GM23338 (cell line): ENCODE measurements around the gene SLCO3A1. TPM values are rescaled to one million over a fixed set of nuclear protein-coding genes. Genes with fewer than 3 reads are reported as not detected.

Source experiments
- ATAC-seq: fragments of 200-7000 bp; cut with Tn5 transposase; 3 replicates; pipeline ENCODE4 v1.9.1; 2020
- DNase-seq: peaks from one replicate; pipeline ENCODE4 v3.0.0-alpha.2; 2015; ENCODE audit warnings: low spot score
- H2AFZ ChIP-seq: fragments of 200-600 bp; sonication (generic); 2 replicates; pipeline ENCODE4 v1.8.0; 2016; ENCODE audit warnings: antibody characterized with exemption, mild to moderate bottlenecking, moderate library complexity
- H3F3A ChIP-seq: fragments of 200-600 bp; sonication (generic); replicated peaks from 2 replicates; pipeline ENCODE4 v1.8.0; 2017; ENCODE audit warnings: antibody characterized with exemption, mixed run types, low read depth
- H3K27ac ChIP-seq: fragments of 200-600 bp; sonication (generic); 2 replicates; pipeline ENCODE4 v1.6.1; 2016; ENCODE audit warnings: low read depth
- H3K27me3 ChIP-seq: fragments of 200-600 bp; sonication (generic); 2 replicates; pipeline ENCODE4 v1.8.0; 2016; ENCODE audit warnings: mild to moderate bottlenecking, mixed run types, moderate library complexity; ENCODE audit not compliant: insufficient read depth
- H3K36me3 ChIP-seq: fragments of 200-600 bp; sonication (generic); 2 replicates; pipeline ENCODE4 v1.8.0; 2016; ENCODE audit warnings: mild to moderate bottlenecking; ENCODE audit not compliant: insufficient read depth
- H3K4me1 ChIP-seq: fragments of 200-600 bp; sonication (generic); 2 replicates; pipeline ENCODE4 v1.8.0; 2016; ENCODE audit warnings: mild to moderate bottlenecking, moderate library complexity; ENCODE audit not compliant: insufficient read depth
- H3K4me2 ChIP-seq: fragments of 200-600 bp; sonication (generic); 2 replicates; pipeline ENCODE4 v1.7.1; 2017; ENCODE audit warnings: mixed run types
- H3K4me3 ChIP-seq: fragments of 200-600 bp; sonication (generic); 2 replicates; pipeline ENCODE4 v1.6.1; 2016; ENCODE audit warnings: mixed run types
- H3K79me2 ChIP-seq: fragments of 200-600 bp; sonication (generic); replicated peaks from 2 replicates; pipeline ENCODE4 v1.8.0; 2017; ENCODE audit warnings: mild to moderate bottlenecking; ENCODE audit not compliant: insufficient read depth
- H3K9me2 ChIP-seq: fragments of 200-600 bp; sonication (generic); 2 replicates; pipeline ENCODE4 v1.8.0; 2017; ENCODE audit not compliant: insufficient read depth
- H4K20me1 ChIP-seq: fragments of 200-600 bp; sonication (generic); replicated peaks from 2 replicates; pipeline ENCODE4 v1.8.0; 2017; ENCODE audit warnings: mild to moderate bottlenecking; ENCODE audit not compliant: insufficient read depth
- H3K27ac Mint-ChIP-seq: 2 replicates; pipeline ENCODE4 v1.8.0; 2020; ENCODE audit warnings: inconsistent platforms, mild to moderate bottlenecking, moderate library complexity, mixed read lengths
- H3K27me3 Mint-ChIP-seq: 3 replicates; pipeline ENCODE4 v1.8.0; 2022; ENCODE audit warnings: low read depth, mild to moderate bottlenecking, moderate library complexity, mixed read lengths, inconsistent platforms; ENCODE audit not compliant: insufficient read depth, poor library complexity
- H3K36me3 Mint-ChIP-seq: 3 replicates; pipeline ENCODE4 v1.8.0; 2021; ENCODE audit warnings: low read depth, mild to moderate bottlenecking, inconsistent platforms, moderate library complexity, mixed read lengths
- H3K4me1 Mint-ChIP-seq: 3 replicates; pipeline ENCODE4 v1.8.0; 2020; ENCODE audit warnings: mild to moderate bottlenecking, inconsistent platforms, mixed read lengths
- H3K4me3 Mint-ChIP-seq: 3 replicates; pipeline ENCODE4 v1.8.0; 2021; ENCODE audit warnings: moderate library complexity, mild to moderate bottlenecking, inconsistent platforms, mixed read lengths
- H3K9me3 Mint-ChIP-seq: 3 replicates; pipeline ENCODE4 v1.8.0; 2020; ENCODE audit warnings: moderate library complexity, mild to moderate bottlenecking, inconsistent platforms, mixed read lengths
- EZH2 ChIP-seq: fragments of 200-600 bp; sonication (generic); IDR thresholded peaks from one replicate; pipeline ENCODE4 v1.8.0; 2017; ENCODE audit warnings: antibody characterized with exemption, mild to moderate bottlenecking, low read depth; ENCODE audit not compliant: unreplicated experiment
- EZH2phosphoT487 ChIP-seq: fragments of 200-600 bp; sonication (generic); IDR thresholded peaks from one replicate; pipeline ENCODE4 v1.8.1; 2018; ENCODE audit warnings: antibody characterized with exemption; ENCODE audit not compliant: unreplicated experiment
- JUNB ChIP-seq: IDR thresholded peaks from one replicate; pipeline ENCODE4 v1.6.1; 2016; ENCODE audit warnings: antibody characterized with exemption; ENCODE audit not compliant: unreplicated experiment
- NANOG ChIP-seq: IDR thresholded peaks from 2 replicates; pipeline ENCODE4 v1.6.1; 2016; ENCODE audit warnings: antibody characterized with exemption, borderline replicate concordance
- POLR2AphosphoS5 ChIP-seq: IDR thresholded peaks from 2 replicates; pipeline ENCODE4 v1.6.1; 2016; ENCODE audit warnings: antibody characterized with exemption, low read depth
- STAT1 ChIP-seq: IDR thresholded peaks from one replicate; pipeline ENCODE4 v1.6.1; 2016; ENCODE audit warnings: antibody characterized with exemption; ENCODE audit not compliant: unreplicated experiment
- ZNF114 ChIP-seq: fragments of 250-450 bp; sonication (Bioruptor Pico); IDR thresholded peaks from 2 replicates; pipeline ENCODE4 v1.5.0; 2020; ENCODE audit warnings: mild to moderate bottlenecking, moderate library complexity
- ZNF331 ChIP-seq: fragments of 250-450 bp; sonication (Bioruptor Pico); IDR thresholded peaks from 2 replicates; pipeline ENCODE4 v1.5.0; 2020; ENCODE audit warnings: low read depth, mild to moderate bottlenecking, moderate library complexity
- polyA plus RNA-seq: library from polyadenylated mRNA; unstranded; fragments of >200 nt; fragmentation: Nextera tagmentation; extraction: Ambion mirVana; gene quantifications from 2 replicates; pipeline ENCODE4 v1.2.1, GENCODE V29; 2016
- total RNA-seq: library from RNA; depleted of rRNA; stranded (reverse); fragments of >200 nt; shearing (Covaris generic); gene quantifications from 2 replicates; pipeline ENCODE4 v1.2.3, GENCODE V29; 2014
- TF ChIP-seq, protein P1 (sequence below), 2 experiments: fragments of 200-600 bp in 1 of 2; sonication (generic) in 1 of 2; conservative IDR thresholded peaks; 2 replicates each; pipeline versions ENCODE4 v1.5.1 to v1.6.1; 2016 to 2017; ENCODE audit warnings: antibody characterized with exemption in 2 of 2, low read depth in 2 of 2, mild to moderate bottlenecking in 2 of 2, moderate library complexity in 1 of 2
- TF ChIP-seq, protein P2 (sequence below): IDR thresholded peaks from one replicate; pipeline ENCODE4 v1.6.1; 2018; ENCODE audit warnings: antibody characterized with exemption; ENCODE audit not compliant: unreplicated experiment

SLCO3A1 gene
- total and polyA plus RNA-seq, 2 experiments from 2014 or later = 7.3 to 9.4 TPM

DNA sequence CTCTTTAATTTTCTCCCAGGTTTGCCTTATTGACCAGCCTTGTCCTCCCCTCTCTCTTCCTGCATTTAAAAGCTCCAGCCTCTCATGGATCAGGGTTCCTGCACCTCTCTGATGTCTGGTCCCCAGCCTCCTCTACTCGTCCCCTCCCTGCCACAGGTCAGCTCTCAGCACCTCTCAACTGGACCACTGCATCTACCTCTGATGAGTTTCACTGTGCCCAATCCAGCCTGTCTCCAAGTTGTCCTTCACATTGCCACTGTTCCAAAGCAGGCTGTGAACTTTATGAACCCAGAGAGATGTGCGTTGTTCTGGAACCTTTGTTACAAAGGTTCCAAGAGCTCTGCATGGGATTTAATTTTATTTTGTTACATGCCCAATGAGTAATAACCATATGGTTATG lies 76.6 kb downstream of the SLCO3A1 start:
- peaks cover 4% of the 10 kb centered on the region for H3K27me3 Mint-ChIP-seq
- H3K9me3 Mint-ChIP-seq = peaks cover 10% of the 10 kb centered on the region; the same call in 1 of the 3 replicates
- H2AFZ ChIP-seq = no peak overlapping the region
- H4K20me1 ChIP-seq = no peaks in the 10 kb centered on the region
- no peak for ATAC-seq
- H3K36me3 Mint-ChIP-seq = peaks cover 4% of the 10 kb centered on the region; the same call in 1 of the 3 replicates
- H3F3A ChIP-seq = no peaks in the 10 kb centered on the region
- peaks cover 48% of the 10 kb centered on the region for H3K4me1 Mint-ChIP-seq
- H3K4me1 ChIP-seq = peaks cover 42% of the 10 kb centered on the region
- DNase-seq = no peak
- peaks cover 14% of the 10 kb centered on the region; the same call in 1 of the 2 replicates for H3K9me2 ChIP-seq
- no peak overlapping the region for H3K4me2 ChIP-seq
- no peak overlapping the region for H3K27ac Mint-ChIP-seq
- H3K27ac ChIP-seq = no peak overlapping the region
- H3K4me3 Mint-ChIP-seq = no peak overlapping the region
- H3K4me3 ChIP-seq = no peak overlapping the region
- H3K27me3 ChIP-seq = no peaks in the 10 kb centered on the region
- no peaks in the 10 kb centered on the region for H3K36me3 ChIP-seq
- no peak for TF ChIP-seq POLR2AphosphoS5
- no peak for TF ChIP-seq ZNF331 (CRISPR knock-in tag)
- TF ChIP-seq EZH2 = no peak
- TF ChIP-seq JUNB = no peak
- TF ChIP-seq, protein P1, sequence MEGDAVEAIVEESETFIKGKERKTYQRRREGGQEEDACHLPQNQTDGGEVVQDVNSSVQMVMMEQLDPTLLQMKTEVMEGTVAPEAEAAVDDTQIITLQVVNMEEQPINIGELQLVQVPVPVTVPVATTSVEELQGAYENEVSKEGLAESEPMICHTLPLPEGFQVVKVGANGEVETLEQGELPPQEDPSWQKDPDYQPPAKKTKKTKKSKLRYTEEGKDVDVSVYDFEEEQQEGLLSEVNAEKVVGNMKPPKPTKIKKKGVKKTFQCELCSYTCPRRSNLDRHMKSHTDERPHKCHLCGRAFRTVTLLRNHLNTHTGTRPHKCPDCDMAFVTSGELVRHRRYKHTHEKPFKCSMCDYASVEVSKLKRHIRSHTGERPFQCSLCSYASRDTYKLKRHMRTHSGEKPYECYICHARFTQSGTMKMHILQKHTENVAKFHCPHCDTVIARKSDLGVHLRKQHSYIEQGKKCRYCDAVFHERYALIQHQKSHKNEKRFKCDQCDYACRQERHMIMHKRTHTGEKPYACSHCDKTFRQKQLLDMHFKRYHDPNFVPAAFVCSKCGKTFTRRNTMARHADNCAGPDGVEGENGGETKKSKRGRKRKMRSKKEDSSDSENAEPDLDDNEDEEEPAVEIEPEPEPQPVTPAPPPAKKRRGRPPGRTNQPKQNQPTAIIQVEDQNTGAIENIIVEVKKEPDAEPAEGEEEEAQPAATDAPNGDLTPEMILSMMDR (conservative IDR thresholded peaks at IDR 0.05; ENCODE audit: low read depth in 2 of 2) = no peak
- TF ChIP-seq STAT1 = no peak
- TF ChIP-seq, protein P2, sequence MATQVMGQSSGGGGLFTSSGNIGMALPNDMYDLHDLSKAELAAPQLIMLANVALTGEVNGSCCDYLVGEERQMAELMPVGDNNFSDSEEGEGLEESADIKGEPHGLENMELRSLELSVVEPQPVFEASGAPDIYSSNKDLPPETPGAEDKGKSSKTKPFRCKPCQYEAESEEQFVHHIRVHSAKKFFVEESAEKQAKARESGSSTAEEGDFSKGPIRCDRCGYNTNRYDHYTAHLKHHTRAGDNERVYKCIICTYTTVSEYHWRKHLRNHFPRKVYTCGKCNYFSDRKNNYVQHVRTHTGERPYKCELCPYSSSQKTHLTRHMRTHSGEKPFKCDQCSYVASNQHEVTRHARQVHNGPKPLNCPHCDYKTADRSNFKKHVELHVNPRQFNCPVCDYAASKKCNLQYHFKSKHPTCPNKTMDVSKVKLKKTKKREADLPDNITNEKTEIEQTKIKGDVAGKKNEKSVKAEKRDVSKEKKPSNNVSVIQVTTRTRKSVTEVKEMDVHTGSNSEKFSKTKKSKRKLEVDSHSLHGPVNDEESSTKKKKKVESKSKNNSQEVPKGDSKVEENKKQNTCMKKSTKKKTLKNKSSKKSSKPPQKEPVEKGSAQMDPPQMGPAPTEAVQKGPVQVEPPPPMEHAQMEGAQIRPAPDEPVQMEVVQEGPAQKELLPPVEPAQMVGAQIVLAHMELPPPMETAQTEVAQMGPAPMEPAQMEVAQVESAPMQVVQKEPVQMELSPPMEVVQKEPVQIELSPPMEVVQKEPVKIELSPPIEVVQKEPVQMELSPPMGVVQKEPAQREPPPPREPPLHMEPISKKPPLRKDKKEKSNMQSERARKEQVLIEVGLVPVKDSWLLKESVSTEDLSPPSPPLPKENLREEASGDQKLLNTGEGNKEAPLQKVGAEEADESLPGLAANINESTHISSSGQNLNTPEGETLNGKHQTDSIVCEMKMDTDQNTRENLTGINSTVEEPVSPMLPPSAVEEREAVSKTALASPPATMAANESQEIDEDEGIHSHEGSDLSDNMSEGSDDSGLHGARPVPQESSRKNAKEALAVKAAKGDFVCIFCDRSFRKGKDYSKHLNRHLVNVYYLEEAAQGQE = no peak
- TF ChIP-seq EZH2phosphoT487 = no peak
- no peak for TF ChIP-seq NANOG
- H3K79me2 ChIP-seq = peaks cover 34% of the 10 kb centered on the region

DNA sequence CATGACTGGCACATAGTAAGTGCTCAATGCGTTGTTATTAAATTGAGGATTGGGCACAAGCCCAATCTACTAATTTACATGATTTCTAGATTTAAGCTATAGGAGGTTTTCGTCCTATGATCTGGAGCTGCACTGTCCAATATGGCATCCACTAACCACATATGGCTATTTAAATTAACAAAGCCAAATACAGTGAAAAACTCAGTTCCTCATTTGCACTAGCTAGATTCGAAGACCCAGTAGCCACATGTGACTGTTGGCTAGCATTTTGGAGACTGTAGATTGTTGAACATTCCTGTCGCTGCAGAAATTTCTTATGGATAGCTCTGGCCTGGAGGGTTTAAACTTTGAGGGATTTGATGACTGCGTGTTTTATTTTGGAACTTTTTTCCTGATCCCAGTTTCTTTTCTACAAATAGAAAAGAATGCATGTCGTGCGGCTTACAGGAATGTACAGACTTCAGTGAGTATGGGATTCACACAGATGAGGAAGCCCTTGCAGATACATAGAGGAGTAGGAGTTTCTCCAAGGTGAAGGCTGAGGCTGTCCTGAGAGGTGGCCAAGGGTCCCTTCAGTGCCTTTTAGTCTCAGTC lies 82.8 kb downstream of the SLCO3A1 start:
- no peaks in the 10 kb centered on the region for H4K20me1 ChIP-seq
- no peak overlapping the region for H3K4me3 ChIP-seq
- H3K27ac ChIP-seq = no peak overlapping the region
- DNase-seq (no peak), ATAC-seq (no peak)
- H3K27ac Mint-ChIP-seq = no peak overlapping the region
- peaks cover 5% of the 10 kb centered on the region; the same call in 1 of the 2 replicates for H3K9me2 ChIP-seq
- peaks cover 8% of the 10 kb centered on the region for H3K27me3 Mint-ChIP-seq
- H3K9me3 Mint-ChIP-seq = peaks cover 10% of the 10 kb centered on the region; the same call in 1 of the 3 replicates
- H3K79me2 ChIP-seq = peaks cover 40% of the 10 kb centered on the region
- H3K36me3 Mint-ChIP-seq = peaks cover 4% of the 10 kb centered on the region; the same call in 1 of the 3 replicates
- H3K4me3 Mint-ChIP-seq = no peak overlapping the region
- H3K4me1 ChIP-seq = peaks cover 28% of the 10 kb centered on the region
- no peak overlapping the region for H2AFZ ChIP-seq
- peaks cover 37% of the 10 kb centered on the region for H3K4me1 Mint-ChIP-seq
- H3K36me3 ChIP-seq = no peaks in the 10 kb centered on the region
- H3F3A ChIP-seq = no peaks in the 10 kb centered on the region
- H3K4me2 ChIP-seq = no peak overlapping the region
- no peaks in the 10 kb centered on the region for H3K27me3 ChIP-seq
- TF ChIP-seq POLR2AphosphoS5 (no peak), STAT1 (no peak), ZNF114 (CRISPR knock-in tag) (no peak), ZNF331 (CRISPR knock-in tag) (no peak)
